NCI-H2227 (cell line): ENCODE measurements around the gene CDK6.

Source experiments
- DNase-seq: peaks from one replicate; lab custom pipeline; 2025; ENCODE audit not compliant: unreplicated experiment; lab: John Stamatoyannopoulos, UW

The CDK6 gene

DNA sequence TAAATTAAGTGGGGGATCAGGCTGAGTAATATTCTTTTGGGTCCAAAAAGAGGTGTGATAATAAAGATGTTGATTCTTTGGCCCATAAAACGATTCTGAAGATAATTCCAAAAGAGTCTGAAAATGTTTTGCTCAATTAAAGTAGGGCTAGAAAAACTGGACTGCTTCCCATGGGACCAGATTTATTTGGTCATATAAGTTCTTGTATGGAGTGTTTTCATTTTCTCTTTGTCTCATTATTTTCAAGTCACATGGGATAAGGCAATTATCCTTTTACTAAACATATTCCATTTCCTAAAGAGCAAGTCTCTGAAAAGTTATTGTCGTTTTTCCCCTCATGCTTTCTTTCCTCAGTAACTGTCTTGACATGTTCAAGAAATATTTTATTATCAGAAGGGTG, 41.5 kb downstream of the CDK6 start:
- no peak for DNase-seq

DNA sequence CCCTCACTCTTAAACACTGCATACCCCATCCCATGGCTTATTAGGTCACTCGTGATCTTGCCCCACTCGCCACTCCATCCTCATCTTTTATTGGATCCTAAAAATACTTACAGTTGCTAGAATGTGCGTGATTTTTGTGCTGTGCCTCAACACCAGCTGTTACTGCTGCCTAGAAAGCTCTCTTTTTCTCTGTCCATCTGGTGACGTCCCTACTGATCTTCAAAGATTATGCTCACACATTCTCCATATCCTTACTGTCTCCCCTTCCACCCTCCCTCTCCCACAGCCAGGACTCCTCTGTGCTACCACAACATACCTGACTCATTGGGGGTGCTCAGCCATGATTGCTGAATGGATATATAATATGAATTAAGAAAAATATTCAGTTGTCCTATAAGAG, 42.0 kb downstream of the CDK6 start:
- no peak for DNase-seq

DNA sequence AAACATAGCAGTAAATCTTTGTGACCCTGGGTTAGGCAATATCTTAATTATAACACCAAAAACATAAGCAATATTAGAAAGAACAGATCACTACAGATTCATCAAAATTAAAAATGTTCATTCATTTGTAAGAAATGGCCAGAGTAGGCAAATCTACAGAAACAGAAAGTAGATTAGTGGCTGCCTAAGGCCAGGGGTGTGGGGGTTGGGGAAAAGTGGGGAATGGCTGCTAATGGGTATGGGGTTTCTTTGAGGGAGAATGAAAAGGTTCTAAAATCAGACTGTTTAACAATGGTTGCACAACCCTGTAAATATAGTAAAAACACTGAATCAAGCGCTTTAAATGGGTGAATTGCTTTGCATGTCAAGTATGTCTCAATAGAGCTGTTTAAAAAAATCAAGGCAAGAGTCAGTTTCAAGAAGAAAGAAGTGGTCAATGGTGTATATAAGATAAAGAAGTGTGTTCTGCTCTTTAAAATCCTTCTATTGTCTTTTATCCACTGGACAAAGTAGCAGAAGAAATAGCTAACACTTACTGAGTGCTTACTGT, 42.6 kb downstream of the CDK6 start:
- DNase-seq: no peak

DNA sequence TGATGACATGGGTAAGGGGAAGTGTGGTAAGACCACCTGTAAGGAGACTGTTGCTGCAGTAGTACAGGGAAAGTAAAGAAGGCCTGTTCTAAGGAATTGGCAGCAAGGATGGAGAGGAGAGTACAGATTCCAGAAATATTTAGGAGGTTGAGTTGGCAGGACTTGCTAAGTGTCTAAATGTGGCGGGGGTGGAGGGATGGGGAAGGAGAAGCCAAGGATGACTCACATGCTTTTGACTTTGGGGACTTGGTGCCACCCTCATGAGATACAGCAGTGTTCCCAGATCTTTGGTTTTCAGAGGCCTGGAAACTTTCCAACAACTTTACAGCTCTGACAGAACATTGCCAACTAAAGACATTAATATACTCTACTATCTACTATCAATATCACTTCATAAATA, 45.4 kb downstream of the CDK6 start:
- DNase-seq: no peak

DNA sequence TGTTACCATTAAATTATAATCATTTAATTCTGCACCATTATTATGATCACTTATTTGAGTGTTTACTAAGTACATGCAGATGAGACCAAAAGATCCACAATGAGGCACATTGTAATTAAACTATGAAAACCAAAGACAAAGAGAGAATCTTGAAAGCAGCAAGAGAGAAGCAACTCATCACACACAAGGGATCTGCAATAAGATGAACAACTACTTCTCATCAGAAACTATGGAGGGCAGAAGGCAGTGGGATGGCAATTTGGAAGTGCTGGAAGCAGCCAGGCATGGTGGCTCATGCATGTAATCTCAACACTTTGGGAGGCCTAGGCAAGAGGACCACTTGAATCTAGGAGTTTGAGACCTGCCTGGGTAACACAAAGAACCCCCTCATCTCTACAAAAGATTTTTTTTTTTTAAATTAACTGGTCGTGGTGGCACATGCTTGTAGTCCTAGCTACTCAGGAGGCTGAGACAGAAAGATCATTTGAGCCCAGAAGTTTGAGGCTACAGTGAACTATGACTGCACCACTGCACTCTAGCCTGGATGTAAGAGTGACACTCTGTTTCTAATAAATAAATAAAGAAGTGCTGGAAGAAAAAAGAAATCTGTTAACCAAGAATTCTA, 47.7 kb downstream of the CDK6 start:
- no peak for DNase-seq

DNA sequence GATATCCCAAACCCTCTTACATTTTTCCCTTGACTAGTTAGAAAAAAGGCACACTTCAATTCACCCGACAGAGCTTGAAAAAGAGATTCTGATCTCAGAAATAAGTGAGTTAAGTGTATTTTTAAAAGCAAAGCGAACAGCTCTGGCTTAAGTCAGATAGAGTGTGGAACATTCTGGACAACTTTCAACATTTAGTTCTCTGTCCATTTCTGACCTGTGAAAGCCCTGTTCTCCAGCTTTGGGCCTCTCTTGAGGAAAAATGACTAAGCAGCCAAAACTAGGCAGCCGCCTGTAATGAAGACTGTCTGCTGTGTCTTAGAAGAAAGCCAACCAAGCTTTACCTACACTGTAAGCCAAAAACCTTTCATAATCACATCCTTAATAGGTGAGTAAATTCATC, 50.5 kb downstream of the CDK6 start:
- no peak for DNase-seq

DNA sequence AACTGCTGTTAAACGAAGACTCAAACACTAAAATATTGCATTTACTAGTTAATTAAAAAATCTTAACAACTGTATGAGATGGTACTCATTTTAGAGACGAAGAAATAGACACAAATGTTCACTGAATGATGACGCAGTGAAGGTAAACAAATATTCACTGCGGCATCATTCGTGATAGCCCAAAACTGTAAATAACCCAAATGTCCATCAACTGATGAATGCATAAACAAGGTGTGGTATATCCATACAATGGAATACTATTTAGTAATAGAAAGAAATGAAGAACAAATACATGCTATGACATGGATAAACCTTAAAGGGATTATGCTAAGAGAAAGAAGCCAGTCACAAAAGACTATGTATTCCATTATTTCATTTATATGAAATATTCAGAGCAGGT, 51.4 kb downstream of the CDK6 start:
- DNase-seq: no peak

DNA sequence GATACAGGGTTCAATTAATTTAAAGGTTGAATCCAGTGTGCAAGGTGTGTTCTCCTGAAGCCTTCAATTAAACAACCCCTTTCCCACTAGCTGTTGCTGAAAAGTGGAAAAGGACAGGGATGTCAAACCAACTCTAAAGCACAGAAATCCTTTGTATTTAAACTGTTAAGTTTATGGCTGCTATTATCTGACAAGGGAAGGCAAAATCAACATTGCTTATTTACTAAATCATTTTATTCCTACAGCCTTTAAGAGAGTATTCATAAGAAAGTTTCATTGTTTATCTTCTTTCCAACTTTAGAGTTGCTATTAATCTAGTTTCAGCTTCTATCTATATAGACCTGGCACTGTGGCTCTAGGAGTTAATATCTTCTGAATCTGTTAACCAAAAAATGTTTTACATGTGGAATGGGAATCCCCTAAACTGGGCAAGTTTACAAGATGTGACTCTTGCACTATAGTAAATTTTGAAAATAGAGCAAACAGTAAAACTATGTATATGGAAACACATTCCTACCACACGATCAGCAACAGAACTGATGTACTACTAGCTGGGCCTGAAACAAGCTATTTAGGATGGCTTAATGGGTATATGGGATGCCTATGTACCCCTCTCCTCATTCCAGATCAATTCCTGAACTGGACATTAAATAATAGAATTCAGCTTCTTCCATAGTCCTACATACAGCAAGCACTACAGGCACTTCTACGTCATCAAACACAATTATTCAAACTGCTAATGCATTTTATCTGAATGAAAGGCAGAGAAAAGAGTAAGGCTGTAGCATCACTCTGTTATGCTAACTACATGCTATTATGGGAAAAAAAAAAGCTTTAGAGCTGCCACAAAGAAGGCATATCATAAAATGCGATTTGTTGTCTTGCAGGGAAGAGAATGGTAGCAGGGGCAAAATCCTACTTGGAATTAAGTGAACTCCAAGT, 52.8 kb downstream of the CDK6 start:
- no peak for DNase-seq

DNA sequence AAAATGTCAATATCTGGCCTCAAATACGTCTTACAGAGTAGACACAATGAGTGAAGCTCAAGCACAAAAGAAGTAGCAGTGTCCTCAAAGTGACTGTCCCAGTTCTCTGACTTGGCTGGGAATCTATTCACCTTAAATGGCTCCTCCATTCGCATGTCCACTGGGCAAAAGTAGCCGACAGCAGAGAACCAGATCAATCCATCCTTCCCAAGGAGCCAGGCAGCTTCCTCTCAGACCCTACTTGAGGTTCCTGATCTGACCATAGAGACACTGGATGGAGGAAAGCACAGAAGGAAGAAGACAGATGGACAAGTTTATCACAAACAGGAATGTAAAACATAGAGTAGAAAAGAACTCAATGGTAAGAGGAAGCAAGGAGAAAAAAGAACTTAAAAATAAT, 53.5 kb downstream of the CDK6 start:
- no peak for DNase-seq

DNA sequence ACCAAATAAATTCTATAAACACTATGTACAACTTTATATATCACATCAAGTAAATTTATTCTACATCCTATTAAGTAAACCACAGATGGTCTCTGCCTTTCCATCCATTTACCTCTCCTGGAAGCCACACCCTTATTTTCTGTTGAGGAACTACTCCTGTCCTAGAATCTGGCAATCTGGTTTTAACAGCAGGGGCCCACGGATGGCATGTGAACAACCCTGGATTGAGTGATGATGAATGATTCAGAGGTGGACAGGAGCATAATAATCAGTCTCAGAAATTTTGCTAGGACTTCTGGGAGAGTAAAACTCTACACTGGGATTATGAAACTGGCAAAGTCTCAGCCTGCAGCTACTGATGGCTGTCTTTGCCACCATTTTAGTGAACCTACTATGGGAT, 54.1 kb downstream of the CDK6 start:
- DNase-seq: no peak

DNA sequence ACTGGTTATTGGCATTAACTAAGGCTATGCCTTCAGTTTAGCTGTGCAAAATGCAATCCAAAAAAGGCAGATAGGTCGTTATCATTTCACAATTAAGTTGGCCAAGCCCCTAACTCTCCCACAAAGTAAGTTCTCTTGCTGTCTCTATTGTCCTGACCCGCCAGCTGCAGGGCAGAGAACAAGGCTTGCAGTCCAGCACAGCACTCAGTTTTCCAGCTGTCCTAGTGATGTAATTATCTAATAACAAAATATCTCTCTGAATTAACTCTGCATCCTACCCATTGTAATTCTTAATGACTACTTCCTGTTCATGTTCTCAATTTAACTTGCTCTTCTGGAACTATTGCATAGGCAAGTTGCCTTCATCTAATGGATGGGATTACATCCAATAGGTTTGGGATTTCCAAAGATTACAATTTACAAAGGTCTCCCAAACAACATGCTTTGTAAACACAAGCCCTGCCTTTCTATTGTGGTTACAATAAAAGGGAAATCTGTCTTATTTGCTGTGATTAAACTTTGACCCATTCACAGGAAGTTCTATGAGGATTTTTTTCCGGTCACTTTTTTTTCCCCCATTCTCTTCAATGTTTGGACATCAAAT, 55.2 kb downstream of the CDK6 start:
- DNase-seq: no peak

DNA sequence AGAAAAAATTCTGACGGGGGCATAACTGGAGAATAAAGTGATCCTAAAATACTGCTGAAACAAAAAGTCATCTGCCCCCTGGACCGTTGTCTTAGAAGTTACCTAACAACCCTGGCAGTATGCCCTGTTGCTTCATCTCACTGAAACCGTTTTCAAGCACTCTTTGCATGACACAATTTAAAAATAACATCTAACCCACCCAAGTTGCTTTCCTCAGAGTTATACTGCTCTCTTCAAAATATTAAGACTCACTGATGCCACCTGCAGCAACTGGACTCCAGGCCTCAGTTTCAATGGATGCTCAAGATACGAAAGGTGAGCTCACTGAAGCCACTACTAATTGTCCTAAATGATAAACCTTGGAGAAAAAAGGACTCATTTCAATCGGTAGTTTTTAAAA, 57.4 kb downstream of the CDK6 start:
- no peak for DNase-seq

DNA sequence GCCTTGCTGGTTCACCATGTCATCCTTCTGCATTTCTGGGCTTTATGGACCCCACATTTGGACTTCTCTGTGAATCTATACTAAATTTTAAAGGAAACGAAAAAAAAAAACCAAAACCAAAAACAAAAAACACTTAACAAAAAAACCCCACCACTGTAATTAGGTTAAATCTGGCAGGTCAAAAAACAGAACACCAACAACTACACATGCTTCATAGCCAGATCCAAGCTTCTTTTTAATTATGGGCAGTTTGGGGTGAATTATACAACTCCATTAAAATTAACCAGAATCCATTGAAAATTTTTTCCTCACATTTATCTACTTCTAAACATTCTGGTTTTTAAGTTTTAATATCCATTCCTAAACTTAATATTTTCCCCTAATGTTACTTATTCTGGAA, 58.4 kb downstream of the CDK6 start:
- no peak for DNase-seq

DNA sequence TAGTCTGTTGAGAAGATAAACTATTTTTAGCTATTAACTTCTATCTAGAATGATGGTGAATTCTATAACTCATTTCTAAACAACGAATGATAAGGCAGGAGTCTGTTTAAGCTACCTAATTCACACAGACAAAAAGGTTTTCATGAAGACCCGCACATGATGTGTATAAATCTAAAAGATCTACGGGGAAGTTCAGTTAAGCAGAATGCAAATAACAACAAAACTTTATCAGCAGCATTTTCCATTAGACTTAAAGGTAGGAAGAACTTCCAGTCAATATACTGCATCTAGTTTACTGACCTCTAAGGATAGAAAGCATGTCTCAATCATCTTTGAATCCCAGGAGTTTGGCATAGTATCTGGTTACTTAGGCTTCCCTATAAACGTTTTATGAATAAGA, 62.6 kb downstream of the CDK6 start:
- no peak for DNase-seq

DNA sequence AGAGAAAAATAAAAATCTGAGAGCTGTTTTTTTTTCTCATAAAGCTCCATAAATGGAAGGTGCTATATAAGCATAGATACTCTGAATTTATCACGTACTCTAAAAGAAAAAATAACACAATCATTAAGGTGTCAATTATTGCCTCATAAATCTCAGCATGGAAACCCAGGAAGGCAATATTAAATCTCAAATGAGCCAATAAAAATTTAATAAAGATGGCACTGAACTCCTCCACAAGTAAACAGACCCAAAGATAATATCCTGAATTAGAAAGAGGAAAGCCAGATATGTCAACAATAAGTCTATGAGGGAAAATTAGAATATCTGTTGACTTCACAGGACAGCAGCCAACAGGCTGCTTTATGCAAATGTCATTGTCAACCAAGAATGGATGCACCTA, 66.5 kb downstream of the CDK6 start:
- DNase-seq: no peak

DNA sequence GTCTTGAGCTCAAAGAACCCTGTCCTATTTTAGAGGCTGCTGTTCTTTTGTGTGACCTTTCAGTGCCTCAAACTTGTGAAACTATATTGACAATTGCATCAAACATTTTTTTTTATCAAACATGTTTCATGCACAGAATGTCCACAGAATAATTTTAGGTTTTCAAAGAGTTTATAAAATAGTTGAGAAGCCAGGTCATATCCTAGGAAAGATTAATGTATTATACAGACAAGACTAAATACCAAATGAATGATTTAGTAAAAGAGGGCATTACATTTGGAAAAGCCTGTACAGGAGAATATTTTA, 67.0 kb downstream of the CDK6 start:
- DNase-seq: no peak

DNA sequence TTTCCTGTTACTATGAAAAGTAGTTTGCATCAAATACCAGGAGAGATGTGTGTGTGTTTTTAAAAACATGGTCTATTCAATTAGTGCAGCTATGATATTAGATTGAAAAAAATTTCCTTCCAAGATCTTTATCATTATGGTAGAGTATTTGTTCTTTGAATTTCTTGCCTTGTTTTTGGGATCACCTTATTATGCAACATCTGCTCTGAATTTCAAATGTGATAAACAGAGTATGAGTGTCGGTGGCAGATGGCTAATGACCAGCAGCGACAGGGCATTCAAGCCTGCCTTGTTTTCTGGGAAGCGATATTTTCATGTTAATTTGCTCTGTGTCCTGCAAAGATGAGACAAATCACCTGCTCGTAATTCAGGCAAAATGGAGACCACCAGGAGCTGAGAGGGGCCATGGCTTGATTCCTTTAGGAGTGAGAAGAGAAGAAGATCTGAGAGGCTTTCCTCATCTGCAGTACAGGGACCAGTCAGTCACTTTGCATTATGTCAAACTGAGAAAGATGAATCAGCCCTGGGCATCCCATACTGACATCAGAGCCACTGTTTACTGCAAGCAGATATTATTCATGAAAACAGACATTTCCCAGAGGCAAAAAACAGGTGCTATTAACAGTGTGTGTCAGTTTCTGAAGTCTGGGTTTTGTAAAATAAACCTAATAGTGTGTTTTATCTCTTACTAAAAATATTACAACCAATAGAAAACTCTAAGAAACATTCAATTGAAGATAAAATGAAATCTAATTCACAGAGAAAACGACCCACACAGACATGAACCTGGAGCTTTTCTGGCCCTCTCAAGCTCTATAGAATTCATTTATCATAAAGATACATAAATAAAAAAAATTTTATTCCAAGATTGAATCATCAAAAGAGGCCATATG, 67.6 kb downstream of the CDK6 start:
- DNase-seq: no peak

DNA sequence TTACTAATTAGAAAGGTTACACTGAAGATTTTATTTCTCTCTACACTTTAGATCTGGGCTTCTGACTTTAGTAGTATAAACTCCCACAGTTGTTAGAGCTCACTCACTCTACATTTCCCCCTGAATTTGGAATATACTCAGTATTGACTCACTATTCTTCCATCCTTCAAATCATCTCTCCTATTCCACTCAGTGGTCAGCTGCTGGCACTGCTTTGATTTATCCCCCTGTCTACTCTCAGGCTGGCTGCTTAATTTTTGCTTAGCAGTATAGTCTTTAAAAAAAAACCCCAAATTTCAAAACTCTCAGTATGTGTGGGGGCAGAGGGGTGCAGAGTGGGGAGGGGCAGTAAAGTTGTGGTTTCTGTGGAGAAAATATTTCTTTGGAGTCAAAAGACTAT, 68.9 kb downstream of the CDK6 start:
- DNase-seq: no peak

DNA sequence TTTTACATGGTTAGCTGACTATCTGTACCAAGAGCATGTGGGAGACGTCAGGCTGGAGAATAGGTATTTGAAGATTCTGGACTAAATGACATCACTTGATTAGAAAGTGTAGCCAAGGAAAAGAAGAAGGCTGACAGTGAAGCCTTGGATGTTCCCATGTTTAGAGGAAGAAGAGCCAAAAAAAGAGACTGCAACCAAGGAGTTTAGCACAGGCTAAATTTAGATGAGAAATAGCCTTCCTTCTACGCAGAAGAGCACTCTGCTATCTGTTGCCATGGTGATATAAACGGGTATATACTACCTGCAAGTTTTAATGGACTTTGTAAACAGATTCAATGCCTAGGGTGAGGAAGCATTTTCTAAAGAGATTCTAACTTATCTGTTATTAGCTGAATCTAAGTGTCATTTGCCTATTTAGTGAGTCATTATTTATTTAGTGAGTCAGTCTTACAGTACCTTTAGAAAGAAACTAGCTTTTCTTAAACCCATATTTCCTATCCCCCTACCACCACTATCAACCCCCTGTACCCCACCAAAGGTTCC, 69.8 kb downstream of the CDK6 start:
- DNase-seq: peak; percentile 26

DNA sequence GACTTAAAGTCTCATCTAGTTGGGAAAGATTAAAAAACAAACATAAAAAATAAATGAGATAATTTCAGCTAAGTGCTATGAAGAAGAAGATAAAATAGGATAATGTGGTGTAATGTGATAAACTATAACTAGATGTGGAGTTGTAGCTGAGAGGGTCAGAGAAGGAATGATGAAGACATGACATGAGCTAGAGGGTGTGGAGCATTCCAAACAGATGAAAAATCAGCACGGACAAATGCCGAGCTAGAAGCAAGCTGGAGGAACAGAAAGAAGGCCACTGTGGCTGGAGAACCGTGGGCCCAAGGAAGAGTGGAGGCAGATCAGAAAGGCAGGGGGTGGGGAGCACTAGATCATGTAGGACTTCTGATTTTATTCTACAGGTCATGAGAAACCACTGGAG, 70.6 kb downstream of the CDK6 start:
- no peak for DNase-seq
